GM06990 (cell line): ENCODE measurements around the gene PRKRIP1.
A peak's percentile ranks its signal among the peaks of the same experiment; 100 is the strongest.

Experiments used
- DNase-seq: peaks from one replicate; pipeline ENCODE4 v3.0.0-alpha.2; 2011; ENCODE audit not compliant: insufficient read length; ENCODE audit errors: extremely low read depth
- H3K27me3 ChIP-seq: replicated peaks from 2 replicates; pipeline ENCODE4 v1.6.0; 2011; ENCODE audit warnings: low read length; ENCODE audit not compliant: control insufficient read depth, insufficient read depth
- H3K36me3 ChIP-seq: 2 replicates; pipeline ENCODE4 v1.5.1; 2011; ENCODE audit warnings: low read length; ENCODE audit not compliant: control insufficient read depth, insufficient read depth
- H3K4me3 ChIP-seq: replicated peaks from 2 replicates; pipeline ENCODE4 v1.5.1; 2011; ENCODE audit warnings: low read depth, mild to moderate bottlenecking, control low read depth, low read length
- TF ChIP-seq, protein P1 (sequence below): IDR thresholded peaks from 2 replicates; pipeline ENCODE4 v1.5.1; 2011; ENCODE audit warnings: low read length, control low read depth, mild to moderate bottlenecking, inconsistent platforms; ENCODE audit not compliant: insufficient read depth, poor library complexity, severe bottlenecking

Gene PRKRIP1

DNA sequence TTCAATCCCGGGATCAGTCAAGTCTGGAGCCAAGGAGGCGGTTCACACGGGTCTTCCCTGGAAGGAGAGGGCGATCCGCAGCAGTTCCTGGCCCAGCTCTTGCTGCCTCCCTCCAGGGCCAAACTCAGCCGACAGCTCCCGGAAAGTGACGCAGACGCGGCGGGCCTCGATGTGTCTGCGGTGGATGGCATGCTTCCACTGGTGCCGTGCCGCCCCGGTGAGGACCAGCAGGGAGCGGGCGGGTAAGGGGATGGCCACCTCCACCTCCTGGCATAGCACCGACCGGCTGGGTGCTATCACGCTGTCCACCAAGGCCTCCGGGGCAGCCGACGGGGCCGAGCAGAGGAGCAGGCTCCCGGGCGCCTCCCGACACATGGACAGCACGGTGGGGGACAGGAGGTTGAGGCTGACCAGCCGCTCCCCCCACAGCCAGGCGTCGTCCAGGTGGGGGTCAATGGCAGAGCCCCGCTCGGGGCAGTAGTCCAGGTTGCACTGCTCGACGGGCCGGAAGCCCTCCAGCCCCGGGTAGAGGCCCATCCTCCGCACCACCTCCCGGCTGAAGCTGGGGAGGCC, 61.3 kb downstream of the PRKRIP1 start:
- Histone ChIP-seq H3K4me3 (no peak overlapping the region), H3K27me3 (no peaks in the 10 kb centered on the region), H3K36me3 (peaks cover 9% of the 10 kb centered on the region)
- TF ChIP-seq, protein P1, sequence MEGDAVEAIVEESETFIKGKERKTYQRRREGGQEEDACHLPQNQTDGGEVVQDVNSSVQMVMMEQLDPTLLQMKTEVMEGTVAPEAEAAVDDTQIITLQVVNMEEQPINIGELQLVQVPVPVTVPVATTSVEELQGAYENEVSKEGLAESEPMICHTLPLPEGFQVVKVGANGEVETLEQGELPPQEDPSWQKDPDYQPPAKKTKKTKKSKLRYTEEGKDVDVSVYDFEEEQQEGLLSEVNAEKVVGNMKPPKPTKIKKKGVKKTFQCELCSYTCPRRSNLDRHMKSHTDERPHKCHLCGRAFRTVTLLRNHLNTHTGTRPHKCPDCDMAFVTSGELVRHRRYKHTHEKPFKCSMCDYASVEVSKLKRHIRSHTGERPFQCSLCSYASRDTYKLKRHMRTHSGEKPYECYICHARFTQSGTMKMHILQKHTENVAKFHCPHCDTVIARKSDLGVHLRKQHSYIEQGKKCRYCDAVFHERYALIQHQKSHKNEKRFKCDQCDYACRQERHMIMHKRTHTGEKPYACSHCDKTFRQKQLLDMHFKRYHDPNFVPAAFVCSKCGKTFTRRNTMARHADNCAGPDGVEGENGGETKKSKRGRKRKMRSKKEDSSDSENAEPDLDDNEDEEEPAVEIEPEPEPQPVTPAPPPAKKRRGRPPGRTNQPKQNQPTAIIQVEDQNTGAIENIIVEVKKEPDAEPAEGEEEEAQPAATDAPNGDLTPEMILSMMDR: no peak
- no peak for DNase-seq

GRCh38 chr7:102459221-102459844, 63.2 kb downstream of the PRKRIP1 start:
- Histone ChIP-seq H3K27me3 (no peaks in the 10 kb centered on the region), H3K4me3 (no peak overlapping the region), H3K36me3 (peaks cover 9% of the 10 kb centered on the region)
- TF ChIP-seq, protein P1: no peak
- DNase-seq: no peak

DNA sequence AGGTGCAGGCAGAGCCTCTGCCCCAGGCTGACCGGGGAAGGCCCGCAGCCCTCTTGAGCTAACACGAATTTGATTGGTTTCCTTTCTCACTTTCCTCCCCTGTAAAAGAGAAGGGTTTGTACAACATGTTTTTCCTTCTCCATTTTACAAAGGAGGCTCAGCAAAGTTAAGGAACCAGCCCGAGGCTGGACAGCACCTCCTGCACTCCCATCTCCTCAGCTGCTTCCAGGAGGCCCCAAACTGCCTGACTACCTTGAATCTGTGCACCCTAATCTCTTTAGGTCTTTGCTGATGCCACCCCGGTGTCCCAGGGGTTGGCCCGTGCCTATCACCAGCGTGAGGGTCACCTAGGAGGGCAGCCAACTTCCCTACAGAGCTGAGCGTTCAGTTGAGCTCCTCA, 64.3 kb downstream of the PRKRIP1 start:
- Histone ChIP-seq H3K36me3 (peaks cover 9% of the 10 kb centered on the region), H3K27me3 (no peaks in the 10 kb centered on the region), H3K4me3 (no peak overlapping the region)
- DNase-seq: no peak
- TF ChIP-seq, protein P1: no peak

GRCh38 chr7:102463841-102464576, 67.8 kb downstream of the PRKRIP1 start:
- H3K4me3 ChIP-seq: peak overlapping the region; percentile 85
- no peaks in the 10 kb centered on the region for H3K27me3 ChIP-seq
- peaks cover 16% of the 10 kb centered on the region for H3K36me3 ChIP-seq
- DNase-seq: no peak
- TF ChIP-seq, protein P1: no peak

GRCh38 chr7:102464577-102465280, 68.6 kb downstream of the PRKRIP1 start, which contains the start of the genes ALKBH4 and LRWD1:
TSS of gene ALKBH4 (minus strand) at chr7:102464863. CDS start at chr7:102464836, 27 bp downstream.
TSS of gene LRWD1 (plus strand) at chr7:102464984. CDS start at chr7:102465081, 97 bp downstream.
- H3K27me3 ChIP-seq: no peaks in the 10 kb centered on the region
- H3K4me3 ChIP-seq: peak within 1 kb of the TSS; percentile 85
- H3K36me3 ChIP-seq: peaks cover 12% of the 10 kb centered on the region
- TF ChIP-seq, protein P1: no peak
- DNase-seq: peak; percentile 98
